Stimulated activated CD8-positive, alpha-beta memory T cell treated with anti-CD3 and anti-CD28 coated beads, Interleukin-15, amount 100 ng/mL, for 1 hour (primary cell): ENCODE measurements around the gene RPS25.
"Not testable (repeated sequence)": the region's sequence is repeated elsewhere in the genome, so short reads cannot be mapped to it uniquely, and the experiment has no call there.

ENCODE experiments used
- DNase-seq: peaks from one replicate; pipeline ENCODE4 v3.0.0-alpha.2; 2020; ENCODE audit warnings: low read depth

RPS25 gene

DNA sequence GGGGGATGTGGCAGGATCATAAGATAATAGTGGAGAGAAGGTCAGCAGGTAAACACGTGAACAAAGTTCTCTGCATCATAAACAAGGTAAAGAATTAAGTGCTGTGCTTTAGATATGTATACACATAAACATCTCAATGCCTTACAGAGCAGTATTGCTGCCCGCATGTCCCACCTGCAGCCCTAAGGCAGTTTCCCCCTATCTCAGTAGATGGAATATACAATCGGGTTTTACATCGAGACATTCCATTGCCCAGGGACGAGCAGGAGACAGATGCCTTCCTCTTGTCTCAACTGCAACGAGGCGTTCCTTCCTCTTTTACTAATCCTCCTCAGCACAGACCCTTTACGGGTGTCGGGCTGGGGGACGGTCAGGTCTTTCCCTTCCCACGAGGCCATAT, 21.3 kb upstream of the RPS25 start:
- DNase-seq, result not testable (repeated sequence)

DNA sequence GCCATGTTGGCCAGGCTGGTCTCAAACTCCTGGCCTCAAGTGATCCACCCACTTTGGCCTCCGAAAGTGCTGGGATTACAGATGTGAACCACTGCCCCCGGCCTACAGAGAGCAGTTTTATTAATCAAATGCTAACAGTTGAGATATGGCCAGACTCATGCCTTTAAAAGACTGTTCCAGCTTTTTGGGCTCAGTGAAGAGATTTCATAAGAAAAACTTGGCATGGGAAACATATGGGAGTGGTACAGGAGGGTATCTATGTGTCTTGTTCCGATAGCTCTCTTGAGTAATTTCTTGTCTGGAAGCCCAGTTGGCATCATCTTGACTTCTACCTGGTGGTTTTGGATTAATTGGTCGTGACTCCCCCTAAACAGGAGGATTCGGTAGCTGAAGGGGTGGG, 20.7 kb upstream of the RPS25 start:
- DNase-seq, result no peak

- DNase-seq, result no peak
These were observed 16.7 kb upstream of the RPS25 start for GRCh38 chr11:119034813-119035212.

DNA sequence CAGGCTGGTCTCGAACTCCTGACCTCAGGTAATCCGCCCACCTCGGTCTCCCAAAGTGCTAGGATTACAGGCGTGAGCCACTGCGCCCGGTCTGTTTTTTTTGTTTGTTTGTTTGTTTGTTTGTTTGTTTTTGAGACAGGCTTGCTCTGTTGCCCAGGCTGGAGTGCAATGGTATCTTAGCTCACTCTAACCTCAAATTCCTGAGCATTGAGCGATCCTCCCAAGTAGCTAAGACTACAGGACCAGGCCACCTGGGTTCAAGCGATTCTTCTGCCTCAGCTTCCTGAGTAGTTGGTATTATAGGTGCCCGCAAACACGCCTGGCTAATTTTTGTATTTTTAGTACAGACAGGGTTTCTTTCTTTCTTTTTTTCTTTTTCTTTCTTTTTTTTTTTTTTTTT, 15.3 kb upstream of the RPS25 start:
- DNase-seq, result not testable (repeated sequence)

DNA sequence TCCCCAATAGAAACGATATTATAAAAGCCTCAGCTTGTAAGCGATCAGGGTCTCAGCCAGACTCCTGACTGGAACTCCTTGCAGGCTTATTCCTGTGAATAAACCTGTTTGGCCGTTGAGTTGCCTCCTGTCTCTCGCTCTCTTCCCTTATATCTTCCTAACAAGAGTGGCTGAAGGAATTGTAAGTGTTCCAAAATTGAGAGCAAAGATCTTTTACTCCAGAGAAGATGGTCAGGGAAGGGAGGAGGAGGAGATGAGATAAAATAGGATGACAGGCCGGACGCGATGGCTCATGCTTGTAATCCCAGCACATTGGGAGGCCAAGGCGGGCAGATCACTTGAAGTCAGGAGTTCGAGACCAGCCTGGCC, 13.8 kb upstream of the RPS25 start:
- no peak for DNase-seq

DNA sequence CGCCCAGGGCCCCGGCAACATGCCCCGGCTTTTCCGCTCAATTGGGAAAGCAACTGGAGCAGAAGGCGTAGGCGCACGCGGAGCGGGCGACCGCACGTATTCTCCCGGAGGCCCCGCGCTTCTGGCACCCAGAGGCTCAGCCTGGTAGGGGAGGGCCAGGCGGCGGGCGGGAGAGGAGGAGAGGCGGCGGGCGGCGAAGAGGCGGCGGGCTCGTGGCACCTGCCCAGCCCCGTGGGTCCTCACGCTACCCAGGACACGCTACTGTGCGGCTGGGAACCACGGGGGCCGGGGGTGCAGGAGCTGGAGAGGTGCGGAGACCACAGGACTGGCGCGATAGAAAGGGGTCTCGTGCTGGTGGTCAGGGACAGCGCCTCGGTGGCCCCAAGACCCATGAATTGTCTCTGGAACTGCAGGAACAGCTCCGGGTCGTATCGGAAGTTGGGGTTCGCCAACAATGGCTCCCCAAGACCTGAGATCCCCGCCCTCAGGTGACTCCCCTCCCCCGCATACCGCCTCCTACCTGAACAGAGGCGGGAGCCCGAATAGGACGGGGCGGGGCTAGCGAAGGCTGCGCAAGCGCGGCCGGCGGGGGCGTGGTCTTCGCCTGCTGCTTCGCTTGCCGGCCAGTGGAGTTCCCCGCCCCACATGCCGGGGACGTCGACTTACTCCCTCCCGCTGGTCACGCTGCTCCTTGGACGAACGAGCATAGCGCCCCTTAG, 12.3 kb upstream of the RPS25 start, which contains the start of gene SLC37A4:
TSS of gene SLC37A4 (minus strand) at position 549 of the 719 bp plus-strand sequence.
- peak; percentile 99 for DNase-seq

GRCh38 chr11:119030029-119030328, 11.8 kb upstream of the RPS25 start:
- no peak for DNase-seq

DNA sequence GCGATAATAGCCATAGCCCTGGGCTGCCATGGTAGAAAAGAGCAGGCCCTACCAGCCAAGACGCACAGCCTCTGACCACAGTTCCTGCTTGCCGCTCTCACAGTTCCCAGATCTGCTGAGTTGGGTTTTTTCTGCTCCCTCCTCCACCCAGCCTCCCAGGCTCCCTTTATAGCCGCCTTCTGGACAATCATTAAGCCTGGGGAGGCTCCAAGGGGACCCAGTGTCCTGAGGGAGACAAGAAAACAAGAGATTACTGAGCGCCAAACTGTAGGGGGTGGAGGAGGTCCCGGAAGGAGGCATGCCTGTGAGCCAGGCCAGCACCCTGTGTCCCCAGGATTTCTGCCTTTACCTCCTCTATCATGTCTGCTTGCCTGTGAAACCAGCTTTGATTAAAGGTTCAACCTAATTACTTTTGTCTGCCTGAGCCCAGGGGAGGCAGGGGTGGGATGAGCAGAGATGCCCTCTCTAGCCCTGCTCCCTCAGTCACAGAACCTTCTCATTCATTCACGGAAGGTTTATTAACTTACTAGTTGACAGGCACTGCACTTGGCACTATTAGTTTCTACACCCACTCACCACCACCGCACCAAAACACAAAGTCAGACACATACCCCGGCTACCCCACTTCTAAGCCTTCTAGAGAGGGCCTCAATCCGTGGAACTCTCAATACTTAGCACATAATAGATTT, 11.3 kb upstream of the RPS25 start:
- DNase-seq, result no peak

- no peak for DNase-seq
These were observed 10.9 kb upstream of the RPS25 start for GRCh38 chr11:119029069-119029339.

GRCh38 chr11:119028346-119029068, 10.4 kb upstream of the RPS25 start:
- DNase-seq, result no peak

DNA sequence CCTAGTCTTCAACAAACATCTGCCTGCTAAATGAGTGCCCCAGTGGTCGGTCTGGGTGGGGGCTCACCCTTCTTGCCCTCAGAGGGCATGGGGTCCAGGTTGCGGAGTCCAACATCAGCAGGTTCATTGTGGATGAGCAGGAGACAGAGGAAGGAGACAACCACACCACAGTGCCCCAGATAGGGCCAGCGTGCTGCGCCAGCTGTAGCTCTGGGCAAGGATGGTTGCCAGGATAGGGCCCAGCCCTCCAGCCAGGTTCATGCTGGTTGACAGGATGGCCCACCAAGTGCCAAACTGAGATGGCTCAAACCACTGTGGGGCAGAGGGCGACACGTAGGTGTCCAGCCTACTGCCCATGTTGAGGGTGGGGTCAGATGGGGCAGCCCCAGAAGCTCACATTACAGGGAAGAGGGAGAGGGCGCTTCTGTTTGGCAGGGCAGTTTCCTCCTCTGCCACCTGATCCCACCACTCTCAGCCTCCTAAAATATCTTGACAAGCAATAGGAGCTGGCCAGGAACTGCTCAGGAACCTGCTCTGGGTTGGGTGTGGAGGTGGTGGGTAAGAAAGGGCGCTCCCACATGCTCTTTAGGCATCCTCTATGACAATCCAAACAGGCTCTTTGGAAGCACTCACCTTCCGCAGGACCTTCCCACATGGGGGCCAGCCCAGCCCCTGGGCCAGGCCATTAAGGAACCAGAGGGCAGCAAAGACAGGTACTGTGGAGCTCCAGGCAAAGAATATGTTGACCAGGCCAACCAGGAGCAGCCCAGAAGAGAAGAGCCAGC, 9.6 kb upstream of the RPS25 start:
- no peak for DNase-seq

DNA sequence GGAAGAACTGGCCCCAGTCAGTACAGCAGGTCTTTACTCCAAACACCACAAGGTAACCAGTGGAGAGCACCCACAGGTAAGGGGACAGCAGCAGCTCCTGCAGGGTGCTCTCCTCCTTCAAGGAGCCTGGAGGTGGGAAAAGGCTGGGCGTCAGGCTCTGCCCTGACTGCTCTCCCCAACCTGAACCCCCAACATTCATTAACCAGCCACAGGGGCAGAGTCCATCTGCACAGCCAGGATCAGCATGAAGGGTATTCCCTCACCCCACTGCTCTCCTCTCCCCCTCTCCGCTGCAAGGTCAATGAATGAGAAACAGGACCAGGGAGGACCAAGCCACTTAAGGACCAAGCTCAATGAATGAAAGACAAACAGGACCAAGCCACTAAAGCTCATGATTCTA, 8.8 kb upstream of the RPS25 start:
- no peak for DNase-seq

DNA sequence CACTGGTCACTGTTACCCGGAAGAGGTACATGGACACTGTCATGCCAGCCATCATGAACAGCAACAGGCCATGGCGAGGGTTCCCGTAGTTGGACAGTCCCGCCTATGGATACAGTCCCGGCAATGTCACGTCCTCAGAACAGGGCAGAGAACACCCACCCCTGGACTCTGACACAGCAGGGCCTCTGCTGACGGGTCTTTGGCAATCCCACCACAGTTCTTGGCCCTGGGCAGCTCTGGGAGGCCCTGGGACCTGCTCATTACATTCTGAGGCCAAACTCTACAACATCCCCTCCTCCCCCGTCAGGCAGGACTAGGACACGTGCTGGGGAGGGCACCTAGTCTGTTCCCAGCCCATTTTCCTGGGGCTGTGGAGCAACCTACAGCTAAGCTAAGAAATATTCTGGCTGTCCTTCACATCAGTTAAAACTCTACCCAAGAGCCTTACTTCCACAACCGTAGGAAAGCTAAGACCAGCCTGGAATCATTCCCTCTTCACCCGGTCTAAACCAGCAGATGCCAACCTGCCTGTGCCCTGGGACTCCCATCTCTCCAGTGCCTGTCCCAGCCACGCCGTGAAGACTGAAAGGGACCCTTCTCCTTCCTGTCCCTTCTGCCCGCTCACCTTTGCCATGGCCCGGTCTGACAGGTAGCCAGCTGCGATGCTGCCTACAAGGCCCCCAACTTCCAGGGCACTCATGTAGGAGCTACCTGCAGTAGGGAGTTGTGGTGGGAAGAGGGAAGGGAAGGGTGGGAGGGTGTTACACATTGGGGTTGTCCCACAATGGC, 8.0 kb upstream of the RPS25 start:
- DNase-seq, result no peak

- no peak for DNase-seq
These were observed 7.4 kb upstream of the RPS25 start for GRCh38 chr11:119025541-119025940.

- no peak for DNase-seq
These were observed 6.9 kb upstream of the RPS25 start for GRCh38 chr11:119025099-119025473.

DNA sequence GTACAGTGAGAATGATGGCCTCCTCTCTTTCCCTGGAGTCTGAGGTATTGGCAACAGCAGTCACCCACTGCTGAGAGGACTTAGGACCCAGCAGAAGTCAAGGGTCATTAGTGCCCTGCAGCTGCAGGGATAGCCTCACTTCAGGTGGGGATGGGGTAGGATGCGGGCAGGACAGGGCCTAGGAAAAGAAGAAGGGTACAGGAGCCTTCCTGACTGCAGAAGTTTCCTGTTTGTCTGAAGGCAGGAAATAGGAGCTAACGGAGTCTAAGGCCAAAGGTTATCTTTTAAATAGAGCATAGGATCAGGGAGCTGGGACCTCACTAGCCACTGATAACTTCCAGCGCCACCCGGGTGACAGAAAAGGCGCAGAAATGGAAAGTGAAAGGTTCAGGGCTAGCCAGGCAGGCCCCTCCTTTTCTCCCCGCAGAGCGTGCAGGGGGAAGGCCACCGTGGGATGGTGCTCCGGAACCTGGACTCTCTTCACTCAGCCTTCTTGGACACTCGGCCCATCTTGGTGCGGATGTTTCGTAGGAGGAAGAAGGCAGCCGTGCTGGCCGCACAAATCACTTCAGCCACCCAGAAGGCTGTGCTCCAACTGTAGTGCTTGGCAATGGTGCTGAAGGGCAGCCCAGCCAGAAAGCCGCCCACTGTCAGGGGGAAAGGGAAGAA, 6.4 kb upstream of the RPS25 start:
- no peak for DNase-seq

- DNase-seq, result no peak
These were observed 5.6 kb upstream of the RPS25 start for GRCh38 chr11:119023741-119024140.

GRCh38 chr11:119021631-119022030, 3.5 kb upstream of the RPS25 start:
- no peak for DNase-seq

- no peak for DNase-seq
These were observed 1.9 kb upstream of the RPS25 start for GRCh38 chr11:119019996-119020395.

DNA sequence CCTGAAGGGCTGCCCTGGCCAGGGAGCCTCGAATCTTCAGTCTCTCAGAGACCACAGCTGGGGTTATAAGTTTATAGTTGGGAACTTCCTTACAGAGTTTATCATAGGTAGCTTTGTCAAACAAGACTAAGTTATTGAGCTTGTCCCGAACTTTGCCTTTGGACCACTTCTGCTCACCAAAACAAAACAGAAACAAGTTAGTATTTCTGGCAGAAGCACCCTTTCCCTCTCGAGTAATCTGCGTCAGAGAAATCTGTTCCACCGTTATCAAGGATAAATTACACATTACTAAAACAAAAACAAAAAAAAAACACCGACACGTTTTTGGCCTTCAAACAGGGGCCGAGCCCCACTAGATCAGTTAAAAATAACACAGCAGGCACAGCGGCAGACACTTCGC, 766 bp downstream of the RPS25 start:
- DNase-seq, result not testable (repeated sequence)

DNA sequence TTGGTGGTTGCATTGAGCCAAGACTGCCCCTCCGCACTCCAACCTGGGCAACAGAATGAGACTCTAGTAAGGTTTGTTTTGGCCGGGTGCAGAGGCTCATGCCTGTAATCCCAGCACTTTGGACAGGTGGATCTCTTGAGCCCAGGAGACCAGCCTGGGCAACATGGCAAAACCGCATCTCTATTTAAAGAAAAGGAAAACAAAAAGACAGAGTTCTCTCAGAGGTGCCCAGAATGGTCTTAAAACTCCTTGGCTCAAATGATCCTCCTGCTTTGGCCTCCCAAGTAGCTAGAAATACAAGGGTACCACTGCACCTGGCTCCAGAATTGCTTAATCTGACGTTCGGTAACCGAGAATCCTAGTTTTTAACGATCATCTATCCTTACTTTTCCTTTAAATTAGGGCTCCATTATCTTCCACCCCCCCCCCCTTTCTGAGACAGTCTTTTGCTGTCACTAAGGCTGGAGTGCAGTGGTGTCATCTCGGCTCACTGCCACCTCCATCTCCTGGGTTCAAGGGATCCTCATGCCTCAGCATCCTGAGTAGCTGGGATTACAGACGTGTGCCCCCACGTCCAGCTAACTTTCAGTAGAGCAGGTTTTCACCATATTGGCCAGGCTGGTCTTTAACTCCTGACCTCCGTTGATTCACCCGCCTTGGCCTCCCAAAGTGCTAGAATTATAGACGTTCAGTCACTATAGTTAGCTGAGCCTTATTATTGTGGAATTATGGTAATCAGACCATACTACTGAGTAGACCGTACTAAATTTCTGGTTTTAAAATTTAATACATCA, 1.7 kb downstream of the RPS25 start:
- no peak for DNase-seq
